ENCODE results near the gene KCNJ4.

The KCNJ4 gene

GRCh38 chr22:38455076-38455529 lies at the start of gene KCNJ4:
TSS of gene KCNJ4 (minus strand) at chr22:38455199. CDS start at chr22:38428132, 27,067 bp downstream.
- in situ Hi-C loops (cut with HindIII; ENCODE audit: low sequenced_read_pairs): no loop called here

- in situ Hi-C loops (cut with HindIII; ENCODE audit: low sequenced_read_pairs): no loop called here
Measured at GRCh38 chr22:38503021-38503420, 48.0 kb upstream of the KCNJ4 start.

- in situ Hi-C loops (cut with HindIII; ENCODE audit: low sequenced_read_pairs): no loop called here
Measured at GRCh38 chr22:38501797-38502672, 47.0 kb upstream of the KCNJ4 start.

GRCh38 chr22:38497869-38498268 lies 42.9 kb upstream of the KCNJ4 start:
- in situ Hi-C loops (cut with HindIII; ENCODE audit: low sequenced_read_pairs): no loop called here

- in situ Hi-C loops (cut with HindIII; ENCODE audit: low sequenced_read_pairs): loop anchor here (5.0 kb wide), 1 partner anchor 62 kb away; no protein-coding TSS in a partner anchor
Measured at GRCh38 chr22:38494939-38495338, 39.9 kb upstream of the KCNJ4 start.

- in situ Hi-C loops (cut with HindIII; ENCODE audit: low sequenced_read_pairs): loop anchor here (5.0 kb wide), 1 partner anchor 63 kb away; no protein-coding TSS in a partner anchor
Measured at GRCh38 chr22:38494498-38494897, 39.5 kb upstream of the KCNJ4 start.

- in situ Hi-C loops (cut with HindIII; ENCODE audit: low sequenced_read_pairs): loop anchor here (5.0 kb wide), 1 partner anchor 65 kb away; no protein-coding TSS in a partner anchor
Measured at GRCh38 chr22:38491707-38492348, 36.8 kb upstream of the KCNJ4 start.

GRCh38 chr22:38490915-38491314 lies 35.9 kb upstream of the KCNJ4 start:
- in situ Hi-C loops (cut with HindIII; ENCODE audit: low sequenced_read_pairs): loop anchor here (5.0 kb wide), 1 partner anchor 66 kb away; no protein-coding TSS in a partner anchor

- in situ Hi-C loops (cut with HindIII; ENCODE audit: low sequenced_read_pairs): loop anchor here (5.0 kb wide), 1 partner anchor 67 kb away; no protein-coding TSS in a partner anchor
Measured at GRCh38 chr22:38490475-38490874, 35.5 kb upstream of the KCNJ4 start.

GRCh38 chr22:38489561-38490145 lies 34.7 kb upstream of the KCNJ4 start:
- in situ Hi-C loops (cut with HindIII; ENCODE audit: low sequenced_read_pairs): loop anchor here (5.0 kb wide), 1 partner anchor 68 kb away; no protein-coding TSS in a partner anchor

- in situ Hi-C loops (cut with HindIII; ENCODE audit: low sequenced_read_pairs): no loop called here
Measured at GRCh38 chr22:38489142-38489541, 34.1 kb upstream of the KCNJ4 start.

GRCh38 chr22:38487946-38488345 lies 32.9 kb upstream of the KCNJ4 start:
- in situ Hi-C loops (cut with HindIII; ENCODE audit: low sequenced_read_pairs): no loop called here

GRCh38 chr22:38485783-38486182 lies 30.8 kb upstream of the KCNJ4 start:
- in situ Hi-C loops (cut with HindIII; ENCODE audit: low sequenced_read_pairs): no loop called here

GRCh38 chr22:38484244-38484643 lies 29.2 kb upstream of the KCNJ4 start:
- in situ Hi-C loops (cut with HindIII; ENCODE audit: low sequenced_read_pairs): no loop called here

- in situ Hi-C loops (cut with HindIII; ENCODE audit: low sequenced_read_pairs): no loop called here
Measured at GRCh38 chr22:38482662-38483308, 27.8 kb upstream of the KCNJ4 start.

GRCh38 chr22:38481871-38482332 lies 26.9 kb upstream of the KCNJ4 start:
- in situ Hi-C loops (cut with HindIII; ENCODE audit: low sequenced_read_pairs): no loop called here

- in situ Hi-C loops (cut with HindIII; ENCODE audit: low sequenced_read_pairs): no loop called here
Measured at GRCh38 chr22:38481162-38481870, 26.3 kb upstream of the KCNJ4 start.

GRCh38 chr22:38479096-38479837 lies 24.3 kb upstream of the KCNJ4 start:
- in situ Hi-C loops (cut with HindIII; ENCODE audit: low sequenced_read_pairs): no loop called here

GRCh38 chr22:38477585-38477984 lies 22.6 kb upstream of the KCNJ4 start:
- in situ Hi-C loops (cut with HindIII; ENCODE audit: low sequenced_read_pairs): no loop called here
